GM20000 (cell line): ENCODE results near the gene RRP1B.

Experiments
- DNase-seq: peaks from one replicate; pipeline ENCODE4 v3.0.0; 2012; ENCODE audit warnings: low spot score
- TF ChIP-seq, protein P1 (sequence below): IDR thresholded peaks from 2 replicates; pipeline ENCODE4 v1.5.1; 2012; ENCODE audit warnings: mild to moderate bottlenecking, control low read depth; ENCODE audit errors: extremely low read depth, missing control alignments

RRP1B gene

DNA sequence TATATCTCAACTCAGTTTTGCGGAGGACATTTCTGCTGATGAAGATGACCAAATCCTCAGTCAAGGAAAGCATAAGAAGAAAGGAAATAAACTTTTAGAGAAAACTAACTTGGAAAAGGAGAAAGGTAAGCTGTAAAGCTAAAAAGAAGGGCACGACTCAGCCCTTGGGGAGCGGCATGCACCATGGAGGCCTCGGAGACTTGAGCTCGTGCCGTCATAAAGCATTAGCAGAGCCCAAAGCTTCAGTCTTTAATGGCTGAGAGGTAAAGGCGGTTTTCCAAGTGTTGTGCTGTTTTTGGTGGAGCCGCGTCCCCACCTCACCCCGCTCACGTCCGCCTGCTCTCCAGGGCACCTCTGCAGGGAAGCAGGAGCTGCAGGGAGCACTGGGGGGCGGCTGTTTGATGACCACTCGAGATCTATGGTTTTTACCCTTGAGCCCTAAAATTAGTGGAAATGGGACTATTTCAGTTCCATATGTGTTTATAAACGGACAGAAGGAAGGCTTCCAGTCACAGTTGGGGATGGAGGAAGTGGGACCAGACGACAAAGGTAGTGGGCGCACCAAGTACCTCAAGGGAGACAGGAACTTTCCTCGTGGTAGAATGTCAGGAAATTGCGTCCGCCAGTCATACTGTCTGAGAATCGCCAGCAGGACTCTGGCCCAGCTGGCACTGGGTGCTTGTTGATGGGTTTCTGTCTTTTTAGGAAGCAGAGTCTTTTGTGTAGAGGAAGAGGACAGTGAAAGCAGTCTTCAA lies 27.6 kb downstream of the RRP1B start:
- DNase-seq: no peak
- TF ChIP-seq, protein P1, sequence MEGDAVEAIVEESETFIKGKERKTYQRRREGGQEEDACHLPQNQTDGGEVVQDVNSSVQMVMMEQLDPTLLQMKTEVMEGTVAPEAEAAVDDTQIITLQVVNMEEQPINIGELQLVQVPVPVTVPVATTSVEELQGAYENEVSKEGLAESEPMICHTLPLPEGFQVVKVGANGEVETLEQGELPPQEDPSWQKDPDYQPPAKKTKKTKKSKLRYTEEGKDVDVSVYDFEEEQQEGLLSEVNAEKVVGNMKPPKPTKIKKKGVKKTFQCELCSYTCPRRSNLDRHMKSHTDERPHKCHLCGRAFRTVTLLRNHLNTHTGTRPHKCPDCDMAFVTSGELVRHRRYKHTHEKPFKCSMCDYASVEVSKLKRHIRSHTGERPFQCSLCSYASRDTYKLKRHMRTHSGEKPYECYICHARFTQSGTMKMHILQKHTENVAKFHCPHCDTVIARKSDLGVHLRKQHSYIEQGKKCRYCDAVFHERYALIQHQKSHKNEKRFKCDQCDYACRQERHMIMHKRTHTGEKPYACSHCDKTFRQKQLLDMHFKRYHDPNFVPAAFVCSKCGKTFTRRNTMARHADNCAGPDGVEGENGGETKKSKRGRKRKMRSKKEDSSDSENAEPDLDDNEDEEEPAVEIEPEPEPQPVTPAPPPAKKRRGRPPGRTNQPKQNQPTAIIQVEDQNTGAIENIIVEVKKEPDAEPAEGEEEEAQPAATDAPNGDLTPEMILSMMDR: no peak

DNA sequence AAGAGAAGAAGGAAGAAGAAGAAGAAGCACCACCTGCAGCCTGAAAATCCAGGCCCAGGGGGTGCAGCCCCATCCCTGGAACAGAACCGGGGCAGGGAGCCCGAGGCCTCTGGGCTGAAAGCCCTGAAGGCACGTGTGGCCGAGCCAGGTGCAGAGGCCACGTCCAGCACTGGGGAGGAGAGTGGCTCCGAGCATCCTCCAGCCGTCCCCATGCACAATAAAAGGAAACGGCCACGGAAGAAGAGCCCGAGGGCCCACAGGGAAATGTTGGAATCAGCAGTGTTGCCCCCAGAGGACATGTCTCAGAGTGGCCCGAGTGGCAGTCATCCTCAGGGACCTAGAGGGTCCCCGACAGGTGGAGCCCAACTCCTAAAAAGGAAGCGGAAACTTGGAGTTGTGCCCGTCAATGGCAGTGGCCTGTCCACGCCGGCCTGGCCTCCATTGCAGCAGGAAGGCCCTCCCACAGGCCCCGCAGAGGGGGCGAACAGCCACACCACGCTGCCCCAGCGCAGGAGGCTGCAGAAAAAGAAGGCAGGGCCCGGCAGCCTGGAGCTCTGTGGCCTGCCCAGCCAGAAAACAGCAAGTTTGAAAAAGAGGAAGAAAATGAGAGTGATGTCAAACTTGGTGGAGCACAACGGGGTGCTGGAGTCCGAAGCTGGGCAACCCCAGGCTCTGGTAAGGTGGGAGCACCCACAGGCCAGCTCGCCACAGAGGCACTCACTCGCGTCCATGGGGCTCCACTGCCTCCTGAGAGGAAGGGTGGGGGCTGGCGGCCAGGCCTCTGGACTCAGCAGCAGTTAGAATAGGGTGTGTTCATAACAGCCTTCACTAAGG lies 28.4 kb downstream of the RRP1B start:
- TF ChIP-seq, protein P1: no peak
- no peak for DNase-seq

DNA sequence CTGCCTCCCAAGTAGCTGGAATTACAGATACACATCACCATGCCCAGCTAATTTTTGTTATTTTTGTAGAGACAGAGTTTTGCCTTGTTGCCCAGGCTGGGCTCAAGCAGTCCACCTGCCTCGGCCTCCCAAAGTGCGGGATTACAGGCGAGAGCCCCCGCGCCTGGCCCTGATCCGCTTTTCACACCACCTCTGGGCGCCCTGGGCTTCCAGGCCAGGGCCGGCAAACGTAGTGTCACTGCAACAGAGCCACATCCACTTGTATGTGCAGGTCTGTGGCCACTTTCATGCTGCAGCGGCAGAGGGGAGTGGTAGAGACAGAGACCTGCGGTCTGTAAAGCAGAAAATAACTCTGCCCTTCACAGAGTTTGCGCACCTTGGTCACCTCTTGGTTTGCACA lies 29.5 kb downstream of the RRP1B start:
- DNase-seq: no peak
- TF ChIP-seq, protein P1: no peak

DNA sequence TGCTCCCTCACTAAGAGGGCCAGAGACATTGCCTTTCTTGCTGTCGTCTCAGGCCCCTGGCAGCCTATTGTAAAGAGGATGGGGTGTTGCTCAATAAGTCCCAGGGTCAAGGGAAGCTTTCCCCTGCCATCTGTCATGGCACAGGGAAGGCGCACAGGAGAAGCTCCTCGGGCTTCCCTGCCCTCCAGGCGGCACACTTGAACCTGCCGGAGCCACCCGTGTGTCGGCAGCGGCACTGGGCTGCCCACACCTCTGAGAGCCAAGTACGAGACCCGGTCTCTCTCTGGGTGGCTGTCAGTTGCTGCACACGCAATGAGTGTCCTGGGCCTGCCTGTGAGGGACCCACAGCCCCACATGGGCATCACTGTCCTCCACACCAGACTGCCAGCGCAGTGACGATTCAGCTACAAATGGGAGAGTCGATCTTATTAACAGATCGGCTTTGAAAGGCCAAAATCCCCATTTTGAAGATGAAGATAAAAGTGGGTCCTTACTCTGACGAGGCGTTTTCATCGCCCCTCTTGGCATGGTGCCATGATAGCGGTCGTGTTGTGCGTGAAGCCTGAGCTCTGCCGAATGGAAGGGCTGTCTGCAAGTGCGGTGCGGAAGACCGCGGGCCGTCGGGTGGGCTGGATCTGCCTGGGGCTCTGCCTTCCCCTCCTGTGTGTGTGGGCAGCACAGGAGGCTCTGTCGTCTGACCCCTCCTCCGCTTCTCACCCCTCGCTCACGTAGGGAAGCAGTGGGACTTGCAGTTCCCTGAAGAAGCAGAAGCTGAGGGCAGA lies 30.4 kb downstream of the RRP1B start:
- TF ChIP-seq, protein P1: no peak
- no peak for DNase-seq

DNA sequence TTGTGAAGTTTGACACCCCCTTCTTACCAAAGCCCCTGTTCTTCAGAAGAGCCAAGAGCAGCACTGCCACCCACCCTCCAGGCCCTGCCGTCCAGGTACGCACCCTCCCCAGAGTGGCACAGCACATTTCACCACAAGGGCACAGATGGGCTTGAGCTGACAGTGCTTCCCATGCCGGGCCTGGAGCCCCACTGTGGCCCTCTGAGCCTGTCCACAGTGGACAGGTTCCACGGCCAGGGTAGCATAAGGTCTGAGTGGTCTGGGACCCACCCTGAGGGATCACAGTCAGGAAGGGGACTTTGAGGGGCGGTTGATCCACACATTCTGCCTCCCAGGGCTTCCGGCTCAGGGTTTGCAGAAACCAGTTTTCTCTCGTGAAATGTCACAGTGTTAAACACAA lies 31.0 kb downstream of the RRP1B start:
- no peak for DNase-seq

DNA sequence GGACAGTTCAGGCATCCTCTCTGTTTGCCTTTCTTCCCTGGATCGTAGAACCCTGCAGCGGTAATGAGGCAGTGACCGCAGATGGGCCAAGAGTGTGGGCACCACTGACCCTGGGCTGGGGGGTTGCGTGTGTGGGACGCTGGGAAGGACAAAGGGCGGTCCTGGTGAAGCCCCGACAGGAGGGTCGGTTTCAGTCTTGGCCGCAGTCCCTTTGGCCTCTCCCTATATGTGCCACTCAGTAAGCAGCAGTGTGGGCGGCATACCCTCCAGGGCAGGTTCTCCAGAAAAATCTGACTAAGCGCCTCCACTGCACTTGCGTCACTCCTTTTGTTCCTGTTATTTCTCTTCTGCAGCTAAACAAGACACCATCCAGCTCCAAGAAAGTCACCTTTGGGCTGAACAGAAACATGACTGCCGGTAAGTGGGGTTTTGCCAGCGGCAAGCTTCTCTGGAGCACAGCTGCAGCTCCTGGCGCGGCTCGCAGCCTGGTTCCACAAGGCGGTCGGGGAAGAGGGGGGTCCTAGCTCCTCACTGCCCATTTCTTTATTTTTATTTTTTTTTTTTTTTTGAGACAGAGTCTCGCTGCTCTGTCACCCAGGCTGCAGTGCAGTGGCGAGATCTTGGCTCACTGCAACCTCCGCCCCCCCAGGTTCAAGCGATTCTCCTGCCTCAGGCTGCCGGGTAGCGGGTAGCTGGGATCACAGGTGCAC lies 31.9 kb downstream of the RRP1B start:
- DNase-seq: no peak
- TF ChIP-seq, protein P1: no peak

More for the DNA sequence above, 31.0 kb downstream of the RRP1B start:
- TF ChIP-seq, protein P1: no peak
